Measurements from ENCODE around the gene ACTL7A. TPM values are rescaled to one million over a fixed set of nuclear protein-coding genes. Genes with fewer than 3 reads are reported as not detected.

ACTL7A gene
- not detected in 2 replicates for total RNA-seq

GRCh38 chr9:108861997-108862396 is at the start of gene ACTL7A:
ACTL7A (plus strand) TSS chr9:108862266; CDS start chr9:108862323, 57 bp downstream.

GRCh38 chr9:108855888-108856287 is 6.2 kb upstream of the ACTL7A start, which contains the start of gene ACTL7B:
ACTL7B (minus strand) TSS chr9:108855986; CDS start chr9:108855930, 56 bp downstream.

Other genes starting within 250 kb of the ACTL7A start
- gene ACTL7B, start 6.3 kb upstream of the ACTL7A start, total RNA-seq = not detected in 2 replicates
- gene ELP1, start 71.9 kb downstream of the ACTL7A start, total RNA-seq = 22.3 and 26.8 TPM in 2 replicates
- 9.3 and 10.8 TPM in 2 replicates for gene ABITRAM, start 72.1 kb downstream of the ACTL7A start, total RNA-seq
- 114 and 156 TPM in 2 replicates for gene CTNNAL1, start 151.2 kb downstream of the ACTL7A start, total RNA-seq

All from hair follicular keratinocyte (primary cell).